Sciatic nerve (tissue), 2 donors: ENCODE results near the gene C11orf21. TPM values are rescaled to one million over a fixed set of nuclear protein-coding genes. Genes with fewer than 3 reads are reported as not detected.

Experiments
- ATAC-seq: fragments of 200-7000 bp; cut with Tn5 transposase; one replicate; pipeline ENCODE4 v1.9.1; 2020; ENCODE audit warnings: mild to moderate bottlenecking, moderate library complexity
- DNase-seq: peaks from one replicate; pipeline ENCODE4 v3.0.0-alpha.2; 2020; ENCODE audit warnings: low spot score
- intact Hi-C: fragments of 100-400 bp; cut with DNase I; formaldehyde crosslinking; loops from one replicate; pipeline ENCODE4 v1.14.2; 2022
- total RNA-seq: library from RNA; stranded (reverse); fragmentation: NEBNext Ultra II Directional; extraction: Animal tissue kit (Norgen Biotek cat#: 25700); gene quantifications from one replicate; pipeline ENCODE4 v1.2.1, GENCODE V29; 2021
- donor health status: DM: no; HTN: no; CAD: no.
- donor health status: DM: no; HTN: no; CAD: no.

C11orf21 gene
- total RNA-seq, 1 donor from 2014 or later = 3.1 TPM

- no peak for ATAC-seq
- intact Hi-C loops = loop anchor here (10.0 kb wide), 1 partner anchor 1477 kb away; the partner anchor contains the start of gene CD151
- peak; percentile 53 for DNase-seq
Observed at GRCh38 chr11:2311353-2312133, 9.8 kb upstream of the C11orf21 start.

- DNase-seq (no peak), ATAC-seq (no peak)
- intact Hi-C loops = loop anchor here (10.0 kb wide), 1 partner anchor 1476 kb away; the partner anchor contains the start of gene CD151
Observed at GRCh38 chr11:2310786-2311352, 9.2 kb upstream of the C11orf21 start.

GRCh38 chr11:2310073-2310785 is 8.5 kb upstream of the C11orf21 start:
- DNase-seq = no peak
- no peak for ATAC-seq
- intact Hi-C loops = loop anchor here (10.0 kb wide), 1 partner anchor 1475 kb away; the partner anchor contains the start of gene CD151

GRCh38 chr11:2309251-2310072 is 7.7 kb upstream of the C11orf21 start:
- ATAC-seq (no peak), DNase-seq (peak; percentile 56)
- intact Hi-C loops = loop anchor here (5.0 to 10.0 kb wide), 4 partner anchors 68 to 1475 kb away; partner anchors contain the start of genes CD151 and CD81

GRCh38 chr11:2308713-2309112 is 7.0 kb upstream of the C11orf21 start:
- intact Hi-C loops = loop anchor here (5.0 to 10.0 kb wide), 3 partner anchors 69 to 586 kb away; partner anchors contain the start of gene CD81
- ATAC-seq = no peak
- peak; percentile 53 for DNase-seq

- DNase-seq (peak; percentile 55), ATAC-seq (no peak)
- intact Hi-C loops = loop anchor here (5.0 to 10.0 kb wide), 3 partner anchors 70 to 587 kb away; partner anchors contain the start of gene CD81
Observed at GRCh38 chr11:2307501-2308331, 6.0 kb upstream of the C11orf21 start.

GRCh38 chr11:2306877-2307500 is 5.3 kb upstream of the C11orf21 start:
- intact Hi-C loops = loop anchor here (5.0 to 10.0 kb wide), 3 partner anchors 70 to 588 kb away; partner anchors contain the start of gene CD81
- ATAC-seq = peak; percentile 61
- DNase-seq = peak; percentile 73

GRCh38 chr11:2306452-2306823 is 4.7 kb upstream of the C11orf21 start:
- ATAC-seq = peak; percentile 85
- intact Hi-C loops = loop anchor here (5.0 to 10.0 kb wide), 3 partner anchors 71 to 588 kb away; partner anchors contain the start of gene CD81
- DNase-seq = peak; percentile 95

- intact Hi-C loops = loop anchor here (2.0 to 10.0 kb wide), 4 partner anchors 71 to 589 kb away; partner anchors contain the start of gene CD81
- peak; percentile 35 for ATAC-seq
- peak; percentile 74 for DNase-seq
Observed at GRCh38 chr11:2305788-2306451, 4.2 kb upstream of the C11orf21 start.

GRCh38 chr11:2305140-2305778 is 3.5 kb upstream of the C11orf21 start:
- intact Hi-C loops = loop anchor here (2.0 to 10.0 kb wide), 4 partner anchors 72 to 590 kb away; partner anchors contain the start of gene CD81
- DNase-seq (peak; percentile 96), ATAC-seq (peak; percentile 70)

- intact Hi-C loops = loop anchor here (2.0 to 10.0 kb wide), 4 partner anchors 73 to 590 kb away; partner anchors contain the start of gene CD81
- peak; percentile 22 for ATAC-seq
- DNase-seq = peak; percentile 62
Observed at GRCh38 chr11:2304506-2305139, 2.9 kb upstream of the C11orf21 start.

- no peak for ATAC-seq
- intact Hi-C loops = loop anchor here (2.0 to 10.0 kb wide), 3 partner anchors 117 to 591 kb away; no protein-coding TSS in a partner anchor
- DNase-seq = peak; percentile 56
Observed at GRCh38 chr11:2303627-2304505, 2.1 kb upstream of the C11orf21 start.

- intact Hi-C loops = loop anchor here (10.0 kb wide), 2 partner anchors 232 to 592 kb away; no protein-coding TSS in a partner anchor
- ATAC-seq (no peak), DNase-seq (peak; percentile 60)
Observed at GRCh38 chr11:2302896-2303626, 1.3 kb upstream of the C11orf21 start.
